Type B pancreatic cell (in vitro differentiated cells): ENCODE measurements around the gene KRTAP4-2. TPM values are rescaled to one million over a fixed set of nuclear protein-coding genes. Genes with fewer than 3 reads are reported as not detected.
"Not testable (repeated sequence)": the region's sequence is repeated elsewhere in the genome, so short reads cannot be mapped to it uniquely, and the experiment has no call there.

ENCODE experiments used
- DNase-seq: peaks from one replicate; pipeline ENCODE4 v3.0.0; 2021; ENCODE audit warnings: mixed read lengths; ENCODE audit not compliant: unreplicated experiment; ENCODE audit errors: extremely low spot score
- H3K27ac Mint-ChIP-seq: 2 replicates; pipeline ENCODE4 v1.8.0; 2021; ENCODE audit warnings: mild to moderate bottlenecking, mixed read lengths
- H3K27me3 Mint-ChIP-seq: 2 replicates; pipeline ENCODE4 v1.8.0; 2021; ENCODE audit warnings: mixed read lengths
- H3K36me3 Mint-ChIP-seq: 2 replicates; pipeline ENCODE4 v1.8.0; 2021; ENCODE audit warnings: mixed read lengths
- H3K4me1 Mint-ChIP-seq: one replicate; pipeline ENCODE4 v1.8.0; 2021; ENCODE audit warnings: mixed read lengths; ENCODE audit not compliant: unreplicated experiment
- H3K4me3 Mint-ChIP-seq: 2 replicates; pipeline ENCODE4 v1.8.0; 2021; ENCODE audit warnings: mild to moderate bottlenecking, mixed read lengths
- H3K9me3 Mint-ChIP-seq: 2 replicates; pipeline ENCODE4 v1.8.0; 2021; ENCODE audit warnings: mixed read lengths
- total RNA-seq: library from RNA; stranded (reverse); gene quantifications from 2 replicates; pipeline ENCODE4 v1.2.1, GENCODE V29; 2021; ENCODE audit warnings: low replicate concordance
- TF ChIP-seq, protein P1 (sequence below): fragments of 200-600 bp; sonication (generic); conservative IDR thresholded peaks from 2 replicates; pipeline ENCODE4 v1.5.0; 2021; ENCODE audit warnings: antibody characterized with exemption, mild to moderate bottlenecking

Gene KRTAP4-2
- total RNA-seq, 1 donor from 2014 or later = not detected

DNA sequence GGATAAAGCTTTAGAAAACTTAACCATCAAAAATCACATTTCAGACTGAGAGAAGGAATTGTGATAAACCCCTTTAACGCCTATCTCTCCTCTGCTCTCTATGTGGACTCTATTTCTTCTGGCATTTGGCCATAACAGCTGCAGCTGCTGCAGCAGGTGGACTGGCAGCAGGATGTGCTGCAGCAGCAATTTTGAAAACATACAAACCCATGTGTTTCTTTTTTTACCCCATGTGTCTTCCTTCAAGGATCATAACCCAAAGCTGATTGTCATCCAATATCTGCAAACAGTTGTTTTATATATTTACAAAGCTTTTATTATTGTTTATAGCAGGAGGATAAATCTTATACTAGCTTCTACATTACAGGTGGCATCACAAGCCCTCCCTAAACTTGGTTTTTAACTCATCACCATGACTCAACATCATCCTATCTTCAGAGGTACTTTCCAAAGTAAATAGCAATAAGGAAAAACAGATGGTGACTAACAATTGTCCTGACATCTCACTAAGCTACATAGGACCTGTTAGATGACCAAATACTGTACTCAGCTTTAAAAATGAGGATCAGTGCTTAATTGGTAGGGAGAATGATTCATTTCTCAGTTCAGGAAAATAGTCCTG lies 33.9 kb upstream of the KRTAP4-2 start:
- TF ChIP-seq, protein P1, sequence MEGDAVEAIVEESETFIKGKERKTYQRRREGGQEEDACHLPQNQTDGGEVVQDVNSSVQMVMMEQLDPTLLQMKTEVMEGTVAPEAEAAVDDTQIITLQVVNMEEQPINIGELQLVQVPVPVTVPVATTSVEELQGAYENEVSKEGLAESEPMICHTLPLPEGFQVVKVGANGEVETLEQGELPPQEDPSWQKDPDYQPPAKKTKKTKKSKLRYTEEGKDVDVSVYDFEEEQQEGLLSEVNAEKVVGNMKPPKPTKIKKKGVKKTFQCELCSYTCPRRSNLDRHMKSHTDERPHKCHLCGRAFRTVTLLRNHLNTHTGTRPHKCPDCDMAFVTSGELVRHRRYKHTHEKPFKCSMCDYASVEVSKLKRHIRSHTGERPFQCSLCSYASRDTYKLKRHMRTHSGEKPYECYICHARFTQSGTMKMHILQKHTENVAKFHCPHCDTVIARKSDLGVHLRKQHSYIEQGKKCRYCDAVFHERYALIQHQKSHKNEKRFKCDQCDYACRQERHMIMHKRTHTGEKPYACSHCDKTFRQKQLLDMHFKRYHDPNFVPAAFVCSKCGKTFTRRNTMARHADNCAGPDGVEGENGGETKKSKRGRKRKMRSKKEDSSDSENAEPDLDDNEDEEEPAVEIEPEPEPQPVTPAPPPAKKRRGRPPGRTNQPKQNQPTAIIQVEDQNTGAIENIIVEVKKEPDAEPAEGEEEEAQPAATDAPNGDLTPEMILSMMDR = no peak
- DNase-seq = no peak
- no peak overlapping the region for H3K27ac Mint-ChIP-seq
- no peak overlapping the region for H3K4me3 Mint-ChIP-seq
- H3K36me3 Mint-ChIP-seq = no peaks in the 10 kb centered on the region
- H3K4me1 Mint-ChIP-seq = peaks cover 3% of the 10 kb centered on the region
- H3K27me3 Mint-ChIP-seq = peaks cover 5% of the 10 kb centered on the region
- peaks cover 9% of the 10 kb centered on the region for H3K9me3 Mint-ChIP-seq

GRCh38 chr17:41199421-41200078 lies 21.5 kb upstream of the KRTAP4-2 start:
- TF ChIP-seq, protein P1 = no peak
- Mint-ChIP-seq H3K27ac (no peak overlapping the region), H3K4me1 (no peaks in the 10 kb centered on the region), H3K9me3 (no peaks in the 10 kb centered on the region), H3K27me3 (no peaks in the 10 kb centered on the region), H3K4me3 (no peak overlapping the region), H3K36me3 (no peaks in the 10 kb centered on the region)
- DNase-seq = no peak

- H3K27me3 Mint-ChIP-seq = no peaks in the 10 kb centered on the region
- TF ChIP-seq, protein P1 = no peak
- H3K27ac Mint-ChIP-seq = no peak overlapping the region
- no peak for DNase-seq
- H3K9me3 Mint-ChIP-seq = no peaks in the 10 kb centered on the region
- no peaks in the 10 kb centered on the region for H3K36me3 Mint-ChIP-seq
- no peaks in the 10 kb centered on the region for H3K4me1 Mint-ChIP-seq
- no peak overlapping the region for H3K4me3 Mint-ChIP-seq
Observed at GRCh38 chr17:41196068-41196467, 18.0 kb upstream of the KRTAP4-2 start.

DNA sequence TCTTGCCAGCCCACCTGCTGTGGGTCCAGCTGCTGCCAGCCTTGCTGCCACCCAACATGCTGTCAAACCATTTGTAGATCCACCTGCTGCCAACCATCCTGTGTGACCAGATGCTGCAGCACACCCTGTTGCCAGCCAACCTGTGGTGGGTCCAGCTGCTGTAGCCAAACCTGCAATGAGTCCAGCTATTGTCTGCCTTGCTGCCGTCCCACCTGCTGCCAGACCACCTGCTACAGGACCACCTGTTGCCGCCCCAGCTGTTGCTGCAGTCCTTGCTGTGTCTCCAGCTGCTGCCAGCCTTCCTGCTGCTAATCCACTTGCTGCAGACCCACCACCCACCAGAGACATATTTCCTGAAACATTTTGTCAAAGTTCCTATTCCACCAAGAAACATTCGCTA lies 12.3 kb upstream of the KRTAP4-2 start:
- Mint-ChIP-seq H3K4me3 (no peak overlapping the region), H3K9me3 (no peaks in the 10 kb centered on the region), H3K27ac (no peak overlapping the region), H3K4me1 (no peaks in the 10 kb centered on the region), H3K27me3 (peaks cover 6% of the 10 kb centered on the region), H3K36me3 (no peaks in the 10 kb centered on the region)
- TF ChIP-seq, protein P1 = no peak
- DNase-seq = no peak

DNA sequence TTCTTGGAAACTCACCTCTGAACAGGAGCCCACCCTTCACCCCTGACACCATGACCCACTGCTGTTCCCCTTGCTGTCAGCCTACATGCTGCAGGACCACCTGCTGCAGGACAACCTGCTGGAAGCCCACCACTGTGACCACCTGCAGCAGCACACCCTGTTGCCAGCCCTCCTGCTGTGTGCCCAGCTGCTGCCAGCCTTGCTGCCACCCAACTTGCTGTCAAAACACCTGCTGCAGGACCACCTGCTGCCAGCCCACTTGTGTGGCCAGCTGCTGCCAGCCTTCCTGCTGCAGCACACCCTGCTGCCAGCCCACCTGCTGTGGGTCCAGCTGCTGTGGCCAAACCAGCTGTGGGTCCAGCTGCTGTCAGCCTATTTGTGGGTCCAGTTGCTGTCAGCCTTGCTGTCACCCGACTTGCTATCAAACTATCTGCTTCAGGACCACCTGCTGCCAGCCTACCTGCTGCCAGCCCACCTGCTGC lies 11.9 kb upstream of the KRTAP4-2 start, which contains the start of gene KRTAP9-1:
Gene KRTAP9-1 (plus strand): TSS at position 51 of the 482 bp plus-strand sequence. CDS start 0 bp downstream, at position 51.
- not testable (repeated sequence) for H3K36me3 Mint-ChIP-seq, H3K27ac Mint-ChIP-seq, H3K27me3 Mint-ChIP-seq, H3K9me3 Mint-ChIP-seq, DNase-seq, H3K4me3 Mint-ChIP-seq, H3K4me1 Mint-ChIP-seq

DNA sequence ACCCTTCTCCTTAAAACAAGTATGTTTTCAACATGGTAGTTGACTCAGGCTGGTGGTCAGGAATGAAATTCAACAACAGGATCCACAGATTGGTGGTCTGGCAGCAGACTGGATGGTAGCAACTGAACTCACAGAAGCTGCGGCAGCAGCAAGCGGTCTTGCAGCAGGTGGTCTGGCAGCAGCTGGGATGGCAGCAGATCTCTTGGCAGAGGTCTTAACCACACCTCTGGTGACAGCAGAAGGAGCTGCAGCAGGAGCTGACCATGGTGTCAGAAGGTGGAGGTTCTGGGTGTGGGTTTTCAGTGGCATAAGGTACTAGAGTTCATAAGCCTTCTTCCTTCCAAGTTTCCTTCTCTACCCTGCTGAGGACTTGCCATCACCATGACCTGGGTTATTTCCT lies 8.9 kb upstream of the KRTAP4-2 start:
- TF ChIP-seq, protein P1 = no peak
- Mint-ChIP-seq H3K4me3 (no peak overlapping the region), H3K36me3 (no peaks in the 10 kb centered on the region), H3K27ac (no peak overlapping the region), H3K9me3 (no peaks in the 10 kb centered on the region), H3K27me3 (peaks cover 12% of the 10 kb centered on the region), H3K4me1 (no peaks in the 10 kb centered on the region)
- no peak for DNase-seq
